Measurements from ENCODE around the gene TLE5. TPM values are rescaled to one million over a fixed set of nuclear protein-coding genes. Genes with fewer than 3 reads are reported as not detected.
"Not testable (repeated sequence)": the region's sequence is repeated elsewhere in the genome, so short reads cannot be mapped to it uniquely, and the experiment has no call there.

Gene TLE5
- polyA plus RNA-seq, 3 donors: 421 to 476 (median 472) TPM

- no peak for DNase-seq (ENCODE audit: low read depth in 3 of 3, low spot score in 2 of 3)
Measured at GRCh38 chr19:3045885-3046697, 16.2 kb downstream of the TLE5 start.

GRCh38 chr19:3045191-3045590, 17.1 kb downstream of the TLE5 start:
- DNase-seq (ENCODE audit: low read depth in 3 of 3, low spot score in 2 of 3): no peak

- peak in 1 of 3 donors; percentile 40 for DNase-seq (ENCODE audit: low read depth in 3 of 3, low spot score in 2 of 3)
Measured at GRCh38 chr19:3042621-3043267, 19.6 kb downstream of the TLE5 start.

GRCh38 chr19:3041761-3042620, 20.3 kb downstream of the TLE5 start:
- no peak for DNase-seq (ENCODE audit: low read depth in 3 of 3, low spot score in 2 of 3)

- DNase-seq (ENCODE audit: low read depth in 3 of 3, low spot score in 2 of 3): no peak
Measured at GRCh38 chr19:3041327-3041726, 21.0 kb downstream of the TLE5 start.

- DNase-seq (ENCODE audit: low read depth in 3 of 3, low spot score in 2 of 3): no peak
Measured at GRCh38 chr19:3039641-3040077, 22.6 kb downstream of the TLE5 start.

GRCh38 chr19:3039125-3039524, 23.2 kb downstream of the TLE5 start:
- no peak for DNase-seq (ENCODE audit: low read depth in 3 of 3, low spot score in 2 of 3)

- DNase-seq (ENCODE audit: low read depth in 3 of 3, low spot score in 2 of 3): no peak
Measured at GRCh38 chr19:3038214-3038613, 24.1 kb downstream of the TLE5 start.

- DNase-seq (ENCODE audit: low read depth in 3 of 3, low spot score in 2 of 3): not testable (repeated sequence)
Measured at GRCh38 chr19:3036977-3037544, 25.2 kb downstream of the TLE5 start.

GRCh38 chr19:3036119-3036976, 25.9 kb downstream of the TLE5 start:
- peak; percentile 92 to 95 (median 92) for DNase-seq (ENCODE audit: low read depth in 3 of 3, low spot score in 2 of 3)

- peak; percentile 99 to 100 (median 99) for DNase-seq (ENCODE audit: low read depth in 3 of 3, low spot score in 2 of 3)
Measured at GRCh38 chr19:3035542-3036118, 26.7 kb downstream of the TLE5 start.

GRCh38 chr19:3034656-3035541, 27.4 kb downstream of the TLE5 start:
- DNase-seq (ENCODE audit: low read depth in 3 of 3, low spot score in 2 of 3): no peak

GRCh38 chr19:3034406-3034655, 28.0 kb downstream of the TLE5 start:
- no peak for DNase-seq (ENCODE audit: low read depth in 3 of 3, low spot score in 2 of 3)

GRCh38 chr19:3033595-3034405, 28.5 kb downstream of the TLE5 start:
- DNase-seq (ENCODE audit: low read depth in 3 of 3, low spot score in 2 of 3): no peak

- DNase-seq (ENCODE audit: low read depth in 3 of 3, low spot score in 2 of 3): no peak
Measured at GRCh38 chr19:3031607-3031867, 30.8 kb downstream of the TLE5 start.

GRCh38 chr19:3029065-3029923, 33.0 kb downstream of the TLE5 start, which contains the start of gene TLE2:
TLE2 (minus strand) TSS chr19:3029280; CDS start chr19:3028904, 376 bp downstream.
- DNase-seq (ENCODE audit: low read depth in 3 of 3, low spot score in 2 of 3): no peak

Data from right renal cortex interstitium (tissue), 3 donors.